Panc1 (cell line): ENCODE measurements around the gene PROSER3. TPM values are rescaled to one million over a fixed set of nuclear protein-coding genes. Genes with fewer than 3 reads are reported as not detected.

Experiments
- ATAC-seq: fragments of 200-7000 bp; cut with Tn5 transposase; 2 replicates; pipeline ENCODE4 v1.9.1; 2020; ENCODE audit warnings: mild to moderate bottlenecking, moderate library complexity
- BruUV-seq: library from RNA; stranded (reverse); fragments of 400-500 nt; replicated peaks from 2 replicates; lab custom pipeline; 2021; lab: Mats Ljungman, UMichigan
- CTCF ChIA-PET: fragments of 300-600 bp; sonication (Branson Sonifier 250); formaldehyde crosslinking; loops from one replicate; lab custom pipeline; 2022; ENCODE audit warnings: antibody characterized with exemption; lab: Charles Lee
- POLR2A ChIA-PET: fragments of 300-600 bp; sonication (Branson Sonifier 250); formaldehyde crosslinking; loops from one replicate; lab custom pipeline; 2022; ENCODE audit warnings: antibody characterized with exemption; lab: Charles Lee
- DNase-seq: peaks from one replicate; pipeline ENCODE4 v3.0.0-alpha.2; 2010; ENCODE audit warnings: low read depth, low spot score
- H3K27ac ChIP-seq: 2 replicates; pipeline ENCODE4 v1.5.1; 2011; ENCODE audit warnings: mild to moderate bottlenecking, low read length, inconsistent platforms
- H3K27me3 ChIP-seq: fragments of 200-500 bp; sonication (Bioruptor generic); 2 replicates; pipeline ENCODE4 v1.6.0; 2014; ENCODE audit warnings: low read length, inconsistent platforms; ENCODE audit not compliant: control insufficient read depth, insufficient read depth
- H3K36me3 ChIP-seq: fragments of 200-500 bp; sonication (Bioruptor generic); 2 replicates; pipeline ENCODE4 v1.5.1; 2014; ENCODE audit warnings: inconsistent platforms, mild to moderate bottlenecking, low read length, moderate library complexity; ENCODE audit not compliant: control insufficient read depth, insufficient read depth
- H3K4me1 ChIP-seq: 2 replicates; pipeline ENCODE4 v1.5.1; 2011; ENCODE audit warnings: inconsistent platforms, mild to moderate bottlenecking, low read length, moderate library complexity; ENCODE audit not compliant: control insufficient read depth, insufficient read depth
- H3K4me3 ChIP-seq, 2 experiments: 2 replicates each; pipeline ENCODE4 v1.5.1; 2011 to 2012; ENCODE audit warnings: low read depth in 2 of 2, low read length in 2 of 2, mild to moderate bottlenecking in 2 of 2, inconsistent platforms in 1 of 2, moderate library complexity in 1 of 2
- H3K9me3 ChIP-seq: fragments of 200-500 bp; sonication (Bioruptor generic); 2 replicates; pipeline ENCODE4 v1.5.1; 2014; ENCODE audit warnings: low read depth, mild to moderate bottlenecking, inconsistent platforms, low read length, moderate library complexity; ENCODE audit not compliant: control insufficient read depth, insufficient read depth
- CTCF ChIP-seq: fragments of 450-650 bp; IDR thresholded peaks from 2 replicates; pipeline ENCODE4 v1.5.1; 2017; ENCODE audit warnings: mild to moderate bottlenecking
- POLR2AphosphoS5 ChIP-seq: IDR thresholded peaks from 2 replicates; pipeline ENCODE4 v1.6.1; 2012; ENCODE audit warnings: mild to moderate bottlenecking, low read depth, low read length, moderate library complexity
- REST ChIP-seq, 2 experiments: IDR thresholded peaks; 2 replicates each; pipeline ENCODE4 v1.6.1; 2011 to 2012; ENCODE audit warnings: low read depth in 2 of 2, control low read depth in 1 of 2, low read length in 1 of 2, mild to moderate bottlenecking in 1 of 2, moderate library complexity in 1 of 2; ENCODE audit not compliant: insufficient read depth in 1 of 2
- SIN3A ChIP-seq: IDR thresholded peaks from 2 replicates; pipeline ENCODE4 v1.6.1; 2012; ENCODE audit warnings: low read depth, mild to moderate bottlenecking, low read length, moderate library complexity, borderline replicate concordance; ENCODE audit not compliant: insufficient read depth
- TCF7L2 ChIP-seq: IDR thresholded peaks from 2 replicates; pipeline ENCODE4 v1.6.1; 2011; ENCODE audit warnings: mild to moderate bottlenecking, low read depth, low read length, inconsistent platforms
- in situ Hi-C: cut with HindIII; loops from 2 replicates; pipeline ENCODE4 v1.10.0; 2016; ENCODE audit warnings: low sequenced_read_pairs, low pct_unique_long_range_greater_than_20kb
- intact Hi-C: fragments of 100-400 bp; cut with micrococcal nuclease; formaldehyde crosslinking; loops from one replicate; pipeline ENCODE4 v1.10.0; 2022; ENCODE audit not compliant: unreplicated experiment
- total RNA-seq: library from RNA; stranded (reverse); gene quantifications from one replicate; pipeline ENCODE4 v1.2.1, GENCODE V29; 2021; ENCODE audit not compliant: unreplicated experiment

The PROSER3 gene
- total RNA-seq, 1 experiment from 2014 or later = 63.9 TPM

GRCh38 chr19:35733180-35734125, 24.5 kb upstream of the PROSER3 start:
- Histone ChIP-seq H3K9me3 (no peaks in the 10 kb centered on the region), H3K27me3 (no peaks in the 10 kb centered on the region), H3K27ac (no peak overlapping the region), H3K4me1 (no peaks in the 10 kb centered on the region), H3K36me3 (peaks cover 13% of the 10 kb centered on the region), H3K4me3 (no peak overlapping the region)
- in situ Hi-C loops = no loop called here
- DNase-seq (no peak), ATAC-seq (no peak)
- CTCF ChIA-PET = interaction anchor here (0.6 kb wide), 1 partner anchor 320 kb away, joined by 4 read pairs; no protein-coding TSS in a partner anchor
- intact Hi-C loops = no loop called here
- TF ChIP-seq TCF7L2 (no peak), CTCF (no peak), SIN3A (no peak), POLR2AphosphoS5 (no peak), REST (IDR thresholded peaks at IDR 0.05; ENCODE audit: insufficient read depth in 1 of 2, low read depth in 2 of 2, low read length in 1 of 2) (no peak)
- no TSS peak for BruUV-seq
- POLR2A ChIA-PET = no interaction called here

GRCh38 chr19:35734273-35734672, 23.7 kb upstream of the PROSER3 start:
- ATAC-seq (no peak), DNase-seq (no peak)
- no peaks in the 10 kb centered on the region for H3K9me3 ChIP-seq
- POLR2A ChIA-PET = no interaction called here
- no peak overlapping the region for H3K27ac ChIP-seq
- no peak overlapping the region for H3K4me3 ChIP-seq
- in situ Hi-C loops (no loop called here), intact Hi-C loops (no loop called here)
- no TSS peak for BruUV-seq
- no peak for TF ChIP-seq TCF7L2
- TF ChIP-seq REST (IDR thresholded peaks at IDR 0.05; ENCODE audit: insufficient read depth in 1 of 2, low read depth in 2 of 2, low read length in 1 of 2) = no peak
- no peak for TF ChIP-seq SIN3A
- TF ChIP-seq POLR2AphosphoS5 = no peak
- no peak for TF ChIP-seq CTCF
- H3K4me1 ChIP-seq = no peaks in the 10 kb centered on the region; the same call in 1 of the 2 replicates
- peaks cover 11% of the 10 kb centered on the region for H3K36me3 ChIP-seq
- CTCF ChIA-PET = no interaction called here
- H3K27me3 ChIP-seq = no peaks in the 10 kb centered on the region
